Esophagus muscularis mucosa (tissue), 4 donors: ENCODE measurements around the gene HNF1A.

ENCODE experiments used
- CTCF ChIP-seq, 3 experiments: fragments of 200-600 bp in 2 of 3; fragments of 450-650 bp in 1 of 3; sonication (generic) in 2 of 3; IDR thresholded peaks; one replicate each; pipeline ENCODE4 v1.5.1; 2017 to 2019; ENCODE audit warnings: antibody characterized with exemption in 3 of 3, mild to moderate bottlenecking in 2 of 3, moderate library complexity in 1 of 3
- EP300 ChIP-seq: sonication (generic); formaldehyde crosslinking; IDR thresholded peaks from one replicate; pipeline ENCODE4 v1.6.1; 2017; ENCODE audit warnings: antibody characterized with exemption
- POLR2AphosphoS5 ChIP-seq, 2 donors: sonication (generic); formaldehyde crosslinking; IDR thresholded peaks; one replicate each; pipeline ENCODE4 v1.6.1; 2017; ENCODE audit warnings: antibody characterized with exemption in 2 of 2

DNA sequence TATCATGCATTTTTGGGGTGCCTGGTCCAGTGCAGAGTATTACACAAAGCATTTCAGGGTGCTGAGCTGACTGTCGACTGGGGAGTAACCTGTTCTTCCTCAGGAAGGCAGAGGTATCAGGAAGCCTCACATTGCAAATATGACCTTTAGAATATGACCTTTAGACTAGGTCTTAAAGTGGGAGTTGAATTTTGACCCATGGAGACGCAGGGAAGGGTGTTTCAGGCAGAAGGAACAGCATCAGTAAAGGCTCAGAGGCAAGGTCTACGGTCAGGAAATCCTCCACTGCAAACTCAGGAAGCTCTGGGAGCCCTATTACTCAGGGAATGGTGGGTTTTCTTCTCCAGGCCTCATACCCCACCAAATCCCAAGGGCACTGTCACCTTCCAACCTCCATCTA is 11.3 kb downstream of the HNF1A start:
- TF ChIP-seq EP300: no peak
- TF ChIP-seq CTCF (IDR thresholded peaks at IDR 0.05): no peak
- no peak for TF ChIP-seq POLR2AphosphoS5 (IDR thresholded peaks at IDR 0.05)
